Stomach (tissue), 9 donors: ENCODE measurements around the gene FARS2. TPM values are rescaled to one million over a fixed set of nuclear protein-coding genes. Genes with fewer than 3 reads are reported as not detected.

Experiments
- DNase-seq, 2 donors: peaks; one replicate each; pipeline versions ENCODE4 v3.0.0 to v3.0.0-alpha.2; 2013 to 2019
- H3K27ac ChIP-seq, 5 donors: fragments of 200-600 bp in 4 of 5; sonication (generic) in 4 of 5; one replicate each; pipeline ENCODE4 v1.5.1; 2013 to 2019; ENCODE audit warnings: mild to moderate bottlenecking in 1 of 5, moderate library complexity in 1 of 5
- H3K27me3 ChIP-seq, 3 donors: fragments of 200-600 bp; sonication (generic); one replicate each; pipeline ENCODE4 v1.5.1; 2017 to 2019; ENCODE audit warnings: mixed run types in 1 of 3
- H3K36me3 ChIP-seq, 4 donors: fragments of 200-600 bp; sonication (generic); 1 replicate in 3 of 4; 2 replicates in 1 of 4; pipeline ENCODE4 v1.5.1; 2016 to 2019
- H3K4me1 ChIP-seq, 4 donors: fragments of 200-600 bp; sonication (generic); one replicate each; pipeline ENCODE4 v1.5.1; 2016 to 2019
- H3K4me3 ChIP-seq, 4 donors: fragments of 200-600 bp; sonication (generic) in 3 of 4; one replicate each; pipeline ENCODE4 v1.5.1; 2016 to 2019; ENCODE audit warnings: mild to moderate bottlenecking in 1 of 4
- H3K9me3 ChIP-seq, 4 donors: fragments of 200-600 bp; sonication (generic); one replicate each; pipeline ENCODE4 v1.5.1; 2016 to 2019
- CTCF ChIP-seq, 7 experiments: fragments of 450-650 bp in 4 of 7; fragments of 200-600 bp in 3 of 7; sonication (generic) in 3 of 7; IDR thresholded peaks; one replicate each; pipeline ENCODE4 v1.5.1; 2016 to 2019; ENCODE audit warnings: antibody characterized with exemption in 7 of 7, control low read depth in 2 of 7, mild to moderate bottlenecking in 1 of 7
- EP300 ChIP-seq: sonication (generic); formaldehyde crosslinking; IDR thresholded peaks from one replicate; pipeline ENCODE4 v1.6.1; 2017; ENCODE audit warnings: antibody characterized with exemption
- POLR2A ChIP-seq, 4 donors: fragments of 450-650 bp; IDR thresholded peaks; one replicate each; pipeline ENCODE4 v1.6.1; 2016; ENCODE audit warnings: antibody characterized with exemption in 4 of 4, control low read depth in 2 of 4, mild to moderate bottlenecking in 1 of 4, moderate library complexity in 1 of 4
- POLR2AphosphoS5 ChIP-seq, 3 donors: sonication (generic); formaldehyde crosslinking; IDR thresholded peaks; one replicate each; pipeline ENCODE4 v1.6.1; 2016; ENCODE audit warnings: antibody characterized with exemption in 3 of 3
- WGBS, 5 donors: extraction: QIAGEN DNeasy Blood & Tissue Kit in 3 of 5; methylation state at CpG; one replicate each; pipeline versions ENCODE4 v1.1.5 to v1.1.7; 2013 to 2018; 5-methylcytosine and 5-hydroxymethylcytosine counted together
- intact Hi-C: fragments of 100-400 bp; cut with DNase I; formaldehyde crosslinking; loops from one replicate; pipeline ENCODE4 v1.15.1; 2023; ENCODE audit warnings: low total_unique reads
- polyA plus RNA-seq, 3 donors: library from polyadenylated mRNA; stranded (reverse); fragments of 200-250 nt; gene quantifications; one replicate each; pipeline ENCODE4 v1.2.3, GENCODE V29; 2013
- total RNA-seq, 5 donors: library from RNA; depleted of rRNA; stranded (reverse); fragments of >200 nt; gene quantifications; one replicate each; pipeline versions ENCODE4 v1.1.0 to v1.2.3, GENCODE V29; 2014 to 2016
- donor health status: healthy with polysubstance abuse.
- donor health status: Bipolar disorder and iron deficiency.
- donor health status: healthy.

The FARS2 gene
- total and polyA plus RNA-seq, 8 donors = 3.8 to 47.8 (median 15.9) TPM

DNA sequence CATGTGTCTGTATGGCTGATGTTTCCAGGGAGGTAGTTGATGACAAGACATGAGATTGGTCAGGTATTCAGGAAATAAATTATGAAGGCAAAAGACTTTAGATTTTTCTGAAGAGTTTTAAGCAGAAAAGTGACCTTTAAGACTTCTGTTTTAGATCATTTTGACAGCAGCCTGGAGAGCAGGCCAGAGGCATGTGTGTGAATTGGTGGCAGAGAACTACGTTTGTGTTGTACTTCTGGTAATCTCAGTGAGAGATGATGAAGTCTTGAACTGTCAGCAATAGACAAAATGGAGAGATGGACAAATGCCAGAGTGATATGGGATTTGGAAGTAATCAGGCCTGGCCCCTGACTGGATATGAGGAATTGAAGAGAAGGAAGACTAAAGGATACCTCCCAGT lies 30.8 kb downstream of the FARS2 start:
- WGBS, 5 donors = 52 to 89% (median 69%) methylated on average over 1 of the region's 1 CpG
- Histone ChIP-seq H3K4me1 (peaks cover 3 to 30% (median 23%) of the 10 kb centered on the region in 4 donors), H3K27me3 (no peaks in the 10 kb centered on the region), H3K27ac (no peak overlapping the region), H3K9me3 (no peaks in the 10 kb centered on the region), H3K36me3 (no peaks in the 10 kb centered on the region), H3K4me3 (no peak overlapping the region)
- TF ChIP-seq CTCF (IDR thresholded peaks at IDR 0.05) (no peak), POLR2AphosphoS5 (IDR thresholded peaks at IDR 0.05) (no peak), POLR2A (IDR thresholded peaks at IDR 0.05) (no peak), EP300 (no peak)
- no peak for DNase-seq
- intact Hi-C loops = no loop called here

DNA sequence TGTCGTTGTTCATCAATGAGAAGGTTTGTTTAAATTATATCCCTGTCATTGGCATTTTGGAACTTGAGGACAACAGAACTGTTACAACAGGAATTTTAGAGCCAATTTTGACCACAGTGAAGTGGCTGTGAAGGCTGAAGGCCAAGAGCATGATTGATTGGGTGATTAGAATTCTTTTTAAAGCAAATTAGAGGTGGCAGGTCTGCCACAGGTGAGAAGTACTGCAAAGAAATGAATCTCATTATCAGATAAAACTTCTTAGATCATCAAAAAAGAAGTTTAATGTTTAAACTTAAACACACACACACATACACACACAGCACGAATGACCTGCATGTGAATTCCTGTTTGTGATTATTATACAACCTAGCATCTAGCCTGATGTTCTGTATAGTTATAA lies 32.4 kb downstream of the FARS2 start:
- no peak overlapping the region for H3K4me3 ChIP-seq
- no peaks in the 10 kb centered on the region for H3K9me3 ChIP-seq
- H3K4me1 ChIP-seq = peaks cover 3 to 20% (median 14%) of the 10 kb centered on the region in 4 donors
- H3K27me3 ChIP-seq = no peaks in the 10 kb centered on the region
- WGBS, 5 donors = 34 to 56% (median 50%) methylated on average over 2 of the region's 2 CpGs
- no peak for TF ChIP-seq POLR2AphosphoS5 (IDR thresholded peaks at IDR 0.05)
- TF ChIP-seq POLR2A (IDR thresholded peaks at IDR 0.05) = no peak
- TF ChIP-seq EP300 = no peak
- no peak for TF ChIP-seq CTCF (IDR thresholded peaks at IDR 0.05)
- H3K36me3 ChIP-seq = no peaks in the 10 kb centered on the region
- DNase-seq = no peak
- no peak overlapping the region for H3K27ac ChIP-seq
- intact Hi-C loops = no loop called here

- Histone ChIP-seq H3K4me3 (no peak overlapping the region), H3K4me1 (peaks cover 3 to 20% (median 14%) of the 10 kb centered on the region in 4 donors), H3K36me3 (no peaks in the 10 kb centered on the region), H3K27me3 (no peaks in the 10 kb centered on the region), H3K27ac (peak overlapping the region in 1 of 5 donors; percentile 6), H3K9me3 (no peaks in the 10 kb centered on the region)
- DNase-seq = no peak
- TF ChIP-seq CTCF (IDR thresholded peaks at IDR 0.05) (no peak), EP300 (no peak), POLR2AphosphoS5 (IDR thresholded peaks at IDR 0.05) (no peak), POLR2A (IDR thresholded peaks at IDR 0.05) (no peak)
- 81 to 87% (median 85%) methylated on average over 11 of the region's 11 CpGs for WGBS, 5 donors
- intact Hi-C loops = no loop called here
Measured at GRCh38 chr6:5294392-5295211, 33.3 kb downstream of the FARS2 start.

- Histone ChIP-seq H3K4me3 (no peak overlapping the region), H3K9me3 (no peaks in the 10 kb centered on the region), H3K36me3 (no peaks in the 10 kb centered on the region), H3K27ac (no peak overlapping the region), H3K4me1 (peaks cover 3 to 20% (median 14%) of the 10 kb centered on the region in 4 donors), H3K27me3 (no peaks in the 10 kb centered on the region)
- intact Hi-C loops = no loop called here
- TF ChIP-seq EP300 (no peak), POLR2AphosphoS5 (IDR thresholded peaks at IDR 0.05) (no peak), POLR2A (IDR thresholded peaks at IDR 0.05) (no peak), CTCF (IDR thresholded peaks at IDR 0.05) (no peak)
- DNase-seq = no peak
- WGBS, 5 donors = 61 to 73% (median 68%) methylated on average over 7 of the region's 7 CpGs
Measured at GRCh38 chr6:5295623-5296022, 34.3 kb downstream of the FARS2 start.
